ENCODE measurements around the gene RNFT1.
"Not testable (repeated sequence)": the region's sequence is repeated elsewhere in the genome, so short reads cannot be mapped to it uniquely, and the experiment has no call there.

Gene RNFT1

GRCh38 chr17:59964482-59965328 lies at the start of gene RNFT1:
TSS of gene RNFT1 (minus strand) at chr17:59964740. CDS start at chr17:59964663, 77 bp downstream.
- DNase-seq = peak; percentile 77 to 90

GRCh38 chr17:60009326-60009725 lies 44.8 kb upstream of the RNFT1 start:
- not testable (repeated sequence) for DNase-seq

GRCh38 chr17:60008377-60008776 lies 43.8 kb upstream of the RNFT1 start:
- DNase-seq = not testable (repeated sequence)

GRCh38 chr17:60006160-60006559 lies 41.6 kb upstream of the RNFT1 start:
- no peak for DNase-seq

- DNase-seq = not testable (repeated sequence)
These were observed 40.0 kb upstream of the RNFT1 start for GRCh38 chr17:60004561-60004960.

- not testable (repeated sequence) for DNase-seq
These were observed 37.9 kb upstream of the RNFT1 start for GRCh38 chr17:60002405-60002804.

GRCh38 chr17:59996608-59997007 lies 32.1 kb upstream of the RNFT1 start:
- not testable (repeated sequence) for DNase-seq

- DNase-seq = not testable (repeated sequence)
These were observed 10.6 kb upstream of the RNFT1 start for GRCh38 chr17:59975166-59975565.

- not testable (repeated sequence) for DNase-seq
These were observed 8.9 kb upstream of the RNFT1 start for GRCh38 chr17:59973483-59973882.

- no peak for DNase-seq
These were observed 8.2 kb upstream of the RNFT1 start for GRCh38 chr17:59972778-59973177.

GRCh38 chr17:59971771-59972170 lies 7.2 kb upstream of the RNFT1 start:
- DNase-seq = not testable (repeated sequence)

GRCh38 chr17:59963738-59964481 lies 630 bp downstream of the RNFT1 start:
- DNase-seq = peak in 1 of 2 experiments; percentile 22

GRCh38 chr17:59962739-59963318 lies 1.7 kb downstream of the RNFT1 start:
- no peak for DNase-seq

GRCh38 chr17:59959574-59959973 lies 5.0 kb downstream of the RNFT1 start:
- not testable (repeated sequence) for DNase-seq

- DNase-seq = no peak
These were observed 9.7 kb downstream of the RNFT1 start for GRCh38 chr17:59954856-59955255.

- no peak for DNase-seq
These were observed 14.5 kb downstream of the RNFT1 start for GRCh38 chr17:59950049-59950448.

GRCh38 chr17:59947310-59947709 lies 17.2 kb downstream of the RNFT1 start:
- DNase-seq = not testable (repeated sequence)

- DNase-seq = not testable (repeated sequence)
These were observed 18.1 kb downstream of the RNFT1 start for GRCh38 chr17:59946433-59946832.

- no peak for DNase-seq
These were observed 23.4 kb downstream of the RNFT1 start for GRCh38 chr17:59941131-59941530.

- not testable (repeated sequence) for DNase-seq
These were observed 23.8 kb downstream of the RNFT1 start for GRCh38 chr17:59940697-59941096.

GRCh38 chr17:59933317-59933716 lies 31.2 kb downstream of the RNFT1 start:
- not testable (repeated sequence) for DNase-seq

- DNase-seq = not testable (repeated sequence)
These were observed 33.8 kb downstream of the RNFT1 start for GRCh38 chr17:59930768-59931167.

- DNase-seq = not testable (repeated sequence)
These were observed 34.4 kb downstream of the RNFT1 start for GRCh38 chr17:59930121-59930520.

Data from NCI-H1930 (cell line).